ENCODE results near the gene DOK7. TPM values are rescaled to one million over a fixed set of nuclear protein-coding genes. Genes with fewer than 3 reads are reported as not detected.

The DOK7 gene
- total and polyA plus RNA-seq, 2 of the 4 experiments (the other 2 are of a cell fraction) = not detected

GRCh38 chr4:3434881-3435685 lies 28.0 kb upstream of the DOK7 start:
- Histone ChIP-seq H2BK5ac (ENCODE audit: low read depth, low read length, poor library complexity, severe bottlenecking) (no peak overlapping the region), H2AFZ (replicated peaks; ENCODE audit: low read length, poor library complexity) (no peak overlapping the region), H3K9me1 (ENCODE audit: insufficient read depth, low read length) (0 out of 2 replicates have a peak, but pooled peaks cover 3% of the 10 kb centered on the region), H3K9ac (ENCODE audit: low read depth, low read length) (no peak overlapping the region), H4K8ac (ENCODE audit: low read depth in 2 of 2, low read length in 2 of 2) (no peak overlapping the region), H4K20me1 (ENCODE audit: insufficient read depth, low read length) (no peaks in the 10 kb centered on the region; the same call in 1 of the 2 replicates), H3K27ac (ENCODE audit: insufficient read depth, low read length) (no peak overlapping the region), H3K23ac (ENCODE audit: low read depth, low read length) (no peak overlapping the region), H4K91ac (ENCODE audit: insufficient read depth, low read depth, low read length) (no peak overlapping the region), H3K56ac (ENCODE audit: extremely low read depth, insufficient read depth, low read length) (no peak overlapping the region), H3K36me3 (ENCODE audit: control insufficient read depth, insufficient read depth, low read length) (peaks cover 9% of the 10 kb centered on the region), H3K4me2 (ENCODE audit: low read depth, low read length) (no peak overlapping the region), H3K4ac (ENCODE audit: low read depth, low read length) (no peak overlapping the region), H3K9me3 (ENCODE audit: control insufficient read depth, insufficient read depth, low read length) (no peaks in the 10 kb centered on the region), H2BK120ac (ENCODE audit: low read depth, low read length) (no peak overlapping the region), H3K18ac (ENCODE audit: low read depth, low read length) (no peak overlapping the region), H4K5ac (ENCODE audit: low read depth, low read length) (no peak overlapping the region), H3K4me3 (ENCODE audit: insufficient read depth, low read depth, low read length) (no peak overlapping the region), H2BK20ac (ENCODE audit: low read depth, low read length) (0 out of 2 replicates have a peak overlapping the region, but pooled peaks have one; percentile 45), H2AK9ac (replicated peaks; ENCODE audit: low read depth, low read length, poor library complexity) (peak overlapping the region; percentile 5), H2AK5ac (ENCODE audit: low read depth, low read length) (no peak overlapping the region), H3K79me1 (ENCODE audit: low read depth in 1 of 2, low read length in 2 of 2) (no peaks in the 10 kb centered on the region), H2BK15ac (ENCODE audit: low read depth, low read length) (no peak overlapping the region), H3K14ac (replicated peaks; ENCODE audit: low read depth, low read length) (no peak overlapping the region), H3K4me1 (ENCODE audit: control insufficient read depth, insufficient read depth, low read length) (peaks cover 11% of the 10 kb centered on the region), H3K27me3 (ENCODE audit: control insufficient read depth, insufficient read depth, low read length) (no peaks in the 10 kb centered on the region)
- TF ChIP-seq BHLHE40 (IDR thresholded peaks at IDR 0.05; ENCODE audit: low read depth, low read length) = no peak
- 0 out of 2 replicates have a peak, but pooled peaks have one; percentile 11 for TF ChIP-seq SMC3 (IDR thresholded peaks at IDR 0.05; ENCODE audit: low read depth, low read length)
- 0 out of 2 replicates have a peak, but pooled peaks have one; percentile 7 for TF ChIP-seq RAD21 (IDR thresholded peaks at IDR 0.05; ENCODE audit: low read length)
- ATAC-seq (ENCODE audit: low read depth) (no peak), DNase-seq (no peak)
- intact Hi-C loops (cut with micrococcal nuclease) (loop anchor here (5.0 kb wide), 1 partner anchor 143 kb away; the partner anchor contains the start of gene RGS12), in situ Hi-C loops (cut with MboI; ENCODE audit: low sequenced_read_pairs) (no loop called here), dilution Hi-C loops (cut with HindIII; ENCODE audit: low sequenced_read_pairs, unreplicated experiment) (no loop called here)
- POLR2A ChIA-PET (ENCODE audit: unreplicated experiment) = no interaction called here
- no TSS peak for BruUV-seq (replicated peaks)
- WGBS, 2 experiments (ENCODE audit: extremely low coverage in 2 of 2, insufficient read length in 1 of 2) = 70% methylated on average over 8 of the region's 16 CpGs; no CpG with 5 or more reads in 1 of the 2 experiments
- CTCF ChIA-PET = interaction anchor here (0.9 kb wide), 1 partner anchor 89 kb away, joined by 3 read pairs; no protein-coding TSS in a partner anchor
